H54 (cell line): Measurements from ENCODE around the gene MAPK14.
"Not testable (repeated sequence)": the region's sequence is repeated elsewhere in the genome, so short reads cannot be mapped to it uniquely, and the experiment has no call there.

Experiments used
- DNase-seq: peaks from one replicate; pipeline ENCODE4 v3.0.0; 2011; ENCODE audit warnings: low spot score, mixed read lengths; ENCODE audit not compliant: insufficient read length
- FAIRE-seq: peaks from 3 replicates; lab custom pipeline; 2011; peaks lifted over from hg19 to GRCh38; lab: Jason Lieb, UNC
- POLR2A ChIP-seq: IDR thresholded peaks from 2 replicates; pipeline ENCODE4 v1.6.1; 2011; ENCODE audit warnings: low read depth, mild to moderate bottlenecking, low read length

Gene MAPK14

GRCh38 chr6:36028088-36028876, 674 bp downstream of the MAPK14 start:
- no peak for TF ChIP-seq POLR2A
- no peak for FAIRE-seq
- peak; percentile 22 for DNase-seq

DNA sequence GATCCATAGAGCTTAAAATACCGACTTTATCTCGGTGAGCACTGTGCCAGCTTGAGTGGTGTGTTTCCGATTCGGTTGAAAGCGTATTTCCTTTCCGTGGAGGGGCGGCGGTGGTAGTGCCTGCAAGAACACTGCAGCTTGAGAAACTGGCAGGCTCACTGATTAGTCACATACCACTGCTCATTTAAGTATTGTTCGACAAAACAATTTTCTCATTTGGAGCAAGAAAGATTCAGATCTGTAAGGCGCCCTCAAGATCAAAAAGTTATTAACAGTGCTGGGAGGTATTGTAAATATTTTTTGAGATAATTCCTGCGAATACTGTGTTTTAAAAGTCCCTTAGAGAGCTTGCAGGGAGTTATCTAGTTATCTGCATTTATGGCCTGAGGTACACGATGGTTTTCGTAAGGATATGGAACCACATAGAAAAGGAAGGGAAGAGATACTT, 1.3 kb downstream of the MAPK14 start:
- FAIRE-seq (peak; percentile 74), DNase-seq (peak; percentile 49)
- no peak for TF ChIP-seq POLR2A

DNA sequence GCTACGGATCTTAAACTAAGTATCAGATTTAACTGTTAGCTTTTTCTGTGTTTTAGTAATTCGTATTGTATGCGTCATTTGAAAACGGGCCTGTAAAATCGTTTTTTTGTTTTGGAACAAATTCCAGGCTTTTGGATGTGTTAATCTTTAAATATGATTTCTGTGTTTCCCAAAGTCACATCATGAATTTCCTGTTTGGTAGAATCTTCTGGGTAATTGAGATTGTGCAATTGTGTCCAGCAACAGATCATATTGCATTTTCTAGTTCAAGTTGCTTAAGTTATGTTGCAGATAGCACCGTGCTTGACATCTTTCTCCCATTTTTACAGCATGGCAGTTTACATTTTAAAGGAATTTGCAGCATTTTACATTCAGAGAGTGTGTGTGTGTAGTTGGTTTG, 1.9 kb downstream of the MAPK14 start:
- no peak for TF ChIP-seq POLR2A
- no peak for FAIRE-seq

GRCh38 chr6:36032261-36032660, 4.7 kb downstream of the MAPK14 start:
- DNase-seq: no peak
- FAIRE-seq: no peak
- no peak for TF ChIP-seq POLR2A

More for the DNA sequence above, 1.9 kb downstream of the MAPK14 start:
- DNase-seq: no peak

DNA sequence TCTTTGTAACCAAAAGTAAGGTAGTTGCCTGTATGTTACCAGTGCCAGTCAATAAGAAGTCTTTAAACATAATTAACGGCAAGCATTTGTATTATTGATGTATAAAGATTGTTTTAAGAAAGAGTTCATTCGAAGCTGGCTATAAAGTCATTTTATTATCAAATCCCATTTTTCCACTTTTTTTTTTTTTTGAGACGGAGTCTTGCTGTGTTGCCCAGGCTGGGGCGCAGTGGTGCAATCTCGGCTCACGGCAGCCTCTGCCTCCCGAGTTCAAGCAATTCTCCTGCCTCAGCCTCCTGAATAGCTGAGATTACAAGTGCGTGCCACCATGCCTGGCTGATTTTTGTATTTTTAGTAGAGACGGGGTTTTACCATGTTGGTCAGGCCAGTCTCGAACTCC, 5.5 kb downstream of the MAPK14 start:
- not testable (repeated sequence) for FAIRE-seq

GRCh38 chr6:36033935-36034334, 6.3 kb downstream of the MAPK14 start:
- FAIRE-seq (peak; percentile 76), DNase-seq (no peak)
- no peak for TF ChIP-seq POLR2A

More for the DNA sequence above, 5.5 kb downstream of the MAPK14 start:
- not testable (repeated sequence) for DNase-seq

DNA sequence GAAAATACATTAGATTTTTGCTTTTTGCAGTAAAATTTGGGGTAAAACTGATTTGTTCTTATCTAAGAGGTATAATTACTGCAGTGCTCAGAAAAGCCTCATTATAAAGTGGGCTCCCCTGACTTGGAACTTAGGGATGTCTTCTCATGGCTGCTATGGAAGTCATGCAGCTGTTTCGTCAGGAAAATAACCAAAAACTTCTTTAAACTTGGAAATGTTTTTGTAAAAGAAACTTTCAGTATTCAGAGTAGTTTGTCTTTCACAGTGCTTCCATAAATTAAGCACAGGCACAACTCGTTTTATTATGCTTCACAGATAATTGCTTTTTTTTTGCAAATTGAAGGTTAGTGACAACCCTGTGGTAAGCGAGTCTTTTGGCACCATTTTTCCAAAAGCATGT, 6.8 kb downstream of the MAPK14 start:
- no peak for TF ChIP-seq POLR2A
- DNase-seq (no peak), FAIRE-seq (peak; percentile 11)

DNA sequence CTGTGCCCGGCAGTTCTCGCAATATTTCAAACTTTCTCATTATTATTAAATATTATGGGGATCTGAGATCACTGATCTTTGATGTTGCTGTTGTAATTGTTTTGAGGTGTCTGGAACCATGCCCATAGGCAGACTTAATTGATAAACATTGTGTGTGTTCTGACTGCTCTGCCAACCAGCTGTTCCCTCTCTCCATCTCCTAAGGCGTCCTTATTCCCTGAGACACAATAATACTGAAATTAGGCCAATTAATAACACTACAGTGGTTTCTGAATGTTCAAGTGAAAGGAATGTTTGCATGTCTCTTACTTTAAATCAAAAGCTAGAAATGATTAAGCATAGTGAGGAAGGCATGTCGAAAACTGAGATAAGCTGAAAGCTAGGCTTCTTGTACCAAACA, 7.6 kb downstream of the MAPK14 start:
- FAIRE-seq: no peak
- TF ChIP-seq POLR2A: no peak
- DNase-seq: no peak

- FAIRE-seq (peak; percentile 23), DNase-seq (no peak)
- TF ChIP-seq POLR2A: no peak
Observed at GRCh38 chr6:36038120-36038876, 10.7 kb downstream of the MAPK14 start.

GRCh38 chr6:36039112-36039511, 11.5 kb downstream of the MAPK14 start:
- TF ChIP-seq POLR2A: no peak
- FAIRE-seq: peak; percentile 38

DNA sequence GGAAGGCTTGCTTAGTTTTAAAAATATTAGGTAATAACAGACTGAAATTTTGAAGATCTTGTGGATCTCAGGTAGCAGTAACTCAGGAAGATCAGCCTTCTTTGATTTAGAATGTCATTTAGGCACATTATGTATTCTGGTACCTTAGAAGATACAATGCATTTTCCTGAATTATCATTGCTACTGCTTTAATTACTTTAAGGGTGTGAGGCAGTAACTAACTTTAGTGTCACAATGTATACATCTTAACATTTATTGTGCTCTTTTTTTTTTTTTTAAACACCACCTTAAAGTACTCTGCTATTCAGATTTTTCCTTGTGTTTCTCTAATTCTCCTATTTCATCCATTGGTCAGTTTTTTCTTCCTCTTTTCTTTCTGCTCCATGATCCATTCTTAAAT, 13.3 kb downstream of the MAPK14 start:
- no peak for FAIRE-seq
- no peak for TF ChIP-seq POLR2A
- no peak for DNase-seq

More at GRCh38 chr6:36039112-36039511, 11.5 kb downstream of the MAPK14 start:
- no peak for DNase-seq

- FAIRE-seq: no peak
- DNase-seq: no peak
- no peak for TF ChIP-seq POLR2A
Observed at GRCh38 chr6:36042618-36043260, 15.1 kb downstream of the MAPK14 start.

DNA sequence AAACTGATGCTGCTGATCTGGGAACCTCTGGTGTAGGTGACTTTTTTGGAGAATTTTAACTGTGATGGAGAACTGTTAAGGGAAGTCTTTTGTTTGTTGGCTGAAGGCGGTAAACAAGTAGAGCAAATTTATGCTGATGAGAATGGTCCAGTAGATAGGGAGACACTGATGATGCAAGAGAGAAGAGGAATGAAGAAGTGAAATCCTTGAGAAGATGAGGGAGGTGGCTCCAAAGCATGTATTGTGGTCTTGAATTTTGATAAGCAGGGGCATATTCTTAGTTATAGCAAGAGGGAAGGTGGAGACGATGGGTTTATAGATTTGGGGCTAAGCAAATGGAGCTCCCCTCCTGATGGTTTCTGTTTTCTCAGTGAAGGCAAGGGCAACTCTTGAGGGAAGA, 22.0 kb downstream of the MAPK14 start:
- DNase-seq (no peak), FAIRE-seq (no peak)
- no peak for TF ChIP-seq POLR2A

GRCh38 chr6:36050305-36050704, 22.7 kb downstream of the MAPK14 start:
- FAIRE-seq: peak; percentile 62
- DNase-seq: no peak

More at GRCh38 chr6:36050305-36050704, 22.7 kb downstream of the MAPK14 start:
- no peak for TF ChIP-seq POLR2A
